Neural progenitor cell (in vitro differentiated cells): ENCODE measurements around the gene GALNS. TPM values are rescaled to one million over a fixed set of nuclear protein-coding genes. Genes with fewer than 3 reads are reported as not detected.

Experiments used
- DNase-seq: peaks from one replicate; pipeline ENCODE4 v3.0.0-alpha.2; 2016; ENCODE audit warnings: low spot score
- H2AFZ ChIP-seq: fragments of 200-600 bp; sonication (generic); replicated peaks from 2 replicates; pipeline ENCODE4 v1.6.1; 2016; ENCODE audit warnings: antibody characterized with exemption
- H3F3A ChIP-seq: fragments of 200-600 bp; sonication (generic); 2 replicates; pipeline ENCODE4 v1.6.1; 2016; ENCODE audit warnings: antibody characterized with exemption, low read depth
- H3K27ac ChIP-seq: fragments of 200-600 bp; sonication (generic); 2 replicates; pipeline ENCODE4 v1.5.1; 2016; ENCODE audit warnings: mild to moderate bottlenecking
- H3K27me3 ChIP-seq: fragments of 200-600 bp; sonication (generic); 2 replicates; pipeline ENCODE4 v1.6.1; 2016; ENCODE audit warnings: mild to moderate bottlenecking, moderate library complexity
- H3K36me3 ChIP-seq: fragments of 200-600 bp; sonication (generic); 2 replicates; pipeline ENCODE4 v1.5.1; 2016
- H3K4me1 ChIP-seq: fragments of 200-600 bp; sonication (generic); 2 replicates; pipeline ENCODE4 v1.6.1; 2016; ENCODE audit warnings: mixed run types
- H3K4me2 ChIP-seq: fragments of 200-600 bp; sonication (generic); 2 replicates; pipeline ENCODE4 v1.6.1; 2016
- H3K4me3 ChIP-seq: fragments of 200-600 bp; sonication (generic); 2 replicates; pipeline ENCODE4 v1.5.1; 2016
- H3K79me2 ChIP-seq: fragments of 200-600 bp; sonication (generic); 2 replicates; pipeline ENCODE4 v1.6.1; 2016; ENCODE audit warnings: low read depth
- H3K9ac ChIP-seq: fragments of 200-600 bp; sonication (generic); 2 replicates; pipeline ENCODE4 v1.6.1; 2016
- H3K9me3 ChIP-seq: fragments of 200-600 bp; sonication (generic); 2 replicates; pipeline ENCODE4 v1.5.1; 2016; ENCODE audit warnings: low read depth
- H4K20me1 ChIP-seq: fragments of 200-600 bp; sonication (generic); 2 replicates; pipeline ENCODE4 v1.6.1; 2016; ENCODE audit warnings: low read depth
- H3K27ac Mint-ChIP-seq: 3 replicates; pipeline ENCODE4 v1.8.0; 2021; ENCODE audit warnings: mixed read lengths
- H3K27me3 Mint-ChIP-seq: 2 replicates; pipeline ENCODE4 v1.8.0; 2022; ENCODE audit warnings: low read depth, mild to moderate bottlenecking, inconsistent platforms, moderate library complexity, mixed read lengths; ENCODE audit not compliant: insufficient read depth
- H3K36me3 Mint-ChIP-seq: 3 replicates; pipeline ENCODE4 v1.8.0; 2021; ENCODE audit warnings: mixed read lengths
- H3K4me1 Mint-ChIP-seq: 3 replicates; pipeline ENCODE4 v1.8.0; 2021; ENCODE audit warnings: mixed read lengths
- H3K4me3 Mint-ChIP-seq: 3 replicates; pipeline ENCODE4 v1.8.0; 2021; ENCODE audit warnings: mild to moderate bottlenecking, moderate library complexity, mixed read lengths
- H3K9me3 Mint-ChIP-seq: 3 replicates; pipeline ENCODE4 v1.8.0; 2020; ENCODE audit warnings: mixed read lengths
- EZH2 ChIP-seq: fragments of 200-600 bp; sonication (generic); IDR thresholded peaks from 2 replicates; pipeline ENCODE4 v1.6.1; 2017; ENCODE audit warnings: antibody characterized with exemption, mild to moderate bottlenecking, moderate library complexity
- EZH2phosphoT487 ChIP-seq: fragments of 200-600 bp; sonication (generic); IDR thresholded peaks from 2 replicates; pipeline ENCODE4 v1.6.1; 2017; ENCODE audit warnings: antibody characterized with exemption
- total RNA-seq: library from RNA; depleted of rRNA; stranded (reverse); fragments of >200 nt; gene quantifications from 2 replicates; pipeline ENCODE4 v1.2.3, GENCODE V29; 2015; ENCODE audit warnings: low replicate concordance
- TF ChIP-seq, protein P1 (sequence below): fragments of 200-600 bp; sonication (generic); IDR thresholded peaks from 2 replicates; pipeline ENCODE4 v1.5.1; 2017; ENCODE audit warnings: antibody characterized with exemption, mild to moderate bottlenecking

GALNS gene
- total RNA-seq, 1 donor from 2014 or later = 5.0 TPM

GRCh38 chr16:88767546-88768070, 89.1 kb downstream of the GALNS start:
- Histone ChIP-seq H4K20me1 (peaks cover 6% of the 10 kb centered on the region), H3K4me2 (peak overlapping the region; percentile 36)
- H3K4me3 Mint-ChIP-seq = no peak overlapping the region

GRCh38 chr16:88766975-88767374, 89.8 kb downstream of the GALNS start:
- Mint-ChIP-seq H3K9me3 (no peaks in the 10 kb centered on the region), H3K27me3 (peaks cover 2% of the 10 kb centered on the region), H3K36me3 (no peaks in the 10 kb centered on the region), H3K4me1 (peaks cover 28% of the 10 kb centered on the region), H3K4me3 (no peak overlapping the region), H3K27ac (peak overlapping the region; percentile 31)
- no peak overlapping the region for H3K4me2 ChIP-seq
- no peak for DNase-seq
- no peak overlapping the region for H3K4me3 ChIP-seq
- H4K20me1 ChIP-seq = peaks cover 6% of the 10 kb centered on the region
- TF ChIP-seq, protein P1, sequence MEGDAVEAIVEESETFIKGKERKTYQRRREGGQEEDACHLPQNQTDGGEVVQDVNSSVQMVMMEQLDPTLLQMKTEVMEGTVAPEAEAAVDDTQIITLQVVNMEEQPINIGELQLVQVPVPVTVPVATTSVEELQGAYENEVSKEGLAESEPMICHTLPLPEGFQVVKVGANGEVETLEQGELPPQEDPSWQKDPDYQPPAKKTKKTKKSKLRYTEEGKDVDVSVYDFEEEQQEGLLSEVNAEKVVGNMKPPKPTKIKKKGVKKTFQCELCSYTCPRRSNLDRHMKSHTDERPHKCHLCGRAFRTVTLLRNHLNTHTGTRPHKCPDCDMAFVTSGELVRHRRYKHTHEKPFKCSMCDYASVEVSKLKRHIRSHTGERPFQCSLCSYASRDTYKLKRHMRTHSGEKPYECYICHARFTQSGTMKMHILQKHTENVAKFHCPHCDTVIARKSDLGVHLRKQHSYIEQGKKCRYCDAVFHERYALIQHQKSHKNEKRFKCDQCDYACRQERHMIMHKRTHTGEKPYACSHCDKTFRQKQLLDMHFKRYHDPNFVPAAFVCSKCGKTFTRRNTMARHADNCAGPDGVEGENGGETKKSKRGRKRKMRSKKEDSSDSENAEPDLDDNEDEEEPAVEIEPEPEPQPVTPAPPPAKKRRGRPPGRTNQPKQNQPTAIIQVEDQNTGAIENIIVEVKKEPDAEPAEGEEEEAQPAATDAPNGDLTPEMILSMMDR = no peak
- TF ChIP-seq EZH2phosphoT487 (no peak), EZH2 (no peak)
- H3K27ac ChIP-seq = no peak overlapping the region
- no peaks in the 10 kb centered on the region for H3K27me3 ChIP-seq
- H3K9me3 ChIP-seq = no peaks in the 10 kb centered on the region
- H3K4me1 ChIP-seq = peaks cover 54% of the 10 kb centered on the region
- H3K9ac ChIP-seq = no peak overlapping the region
- H3K79me2 ChIP-seq = no peaks in the 10 kb centered on the region
- H3K36me3 ChIP-seq = no peaks in the 10 kb centered on the region
- no peak overlapping the region for H2AFZ ChIP-seq
- H3F3A ChIP-seq = peaks cover 43% of the 10 kb centered on the region

More at GRCh38 chr16:88767546-88768070, 89.1 kb downstream of the GALNS start:
- H3K27ac ChIP-seq = no peak overlapping the region
- no peak overlapping the region for H3K4me3 ChIP-seq
- Mint-ChIP-seq H3K36me3 (no peaks in the 10 kb centered on the region), H3K27me3 (peaks cover 2% of the 10 kb centered on the region), H3K9me3 (no peaks in the 10 kb centered on the region), H3K27ac (peak overlapping the region; percentile 48), H3K4me1 (peaks cover 28% of the 10 kb centered on the region)
- no peaks in the 10 kb centered on the region for H3K36me3 ChIP-seq
- peaks cover 54% of the 10 kb centered on the region for H3K4me1 ChIP-seq
- H3K9me3 ChIP-seq = no peaks in the 10 kb centered on the region
- no peak for TF ChIP-seq EZH2phosphoT487
- TF ChIP-seq EZH2 = no peak
- TF ChIP-seq, protein P1 = no peak
- no peaks in the 10 kb centered on the region for H3K27me3 ChIP-seq
- H3K79me2 ChIP-seq = no peaks in the 10 kb centered on the region
- H2AFZ ChIP-seq = no peak overlapping the region
- H3F3A ChIP-seq = peaks cover 43% of the 10 kb centered on the region
- no peak overlapping the region for H3K9ac ChIP-seq
- no peak for DNase-seq

DNA sequence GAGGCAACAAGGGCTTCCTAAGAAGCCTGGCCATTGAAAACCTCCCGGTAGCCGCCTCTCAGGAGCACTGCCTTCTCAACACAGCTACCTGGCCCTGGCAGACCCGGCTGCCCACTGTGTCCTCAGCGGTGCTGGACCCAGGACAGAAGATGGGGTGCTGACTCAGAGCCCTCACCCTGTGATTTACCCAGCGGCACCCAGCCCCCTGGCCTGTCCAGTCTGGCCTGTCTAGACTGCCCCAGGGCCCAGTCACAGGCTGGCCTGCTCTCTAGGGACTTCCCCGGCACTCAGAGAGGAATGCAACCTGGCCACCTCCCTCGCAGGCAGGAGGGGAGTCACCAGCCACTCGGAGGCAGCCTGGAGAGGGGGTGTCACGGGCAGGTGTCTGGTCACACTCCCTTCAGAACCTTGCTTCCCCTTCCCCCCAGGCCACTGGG, 91.8 kb downstream of the GALNS start:
- Histone ChIP-seq H3K36me3 (no peaks in the 10 kb centered on the region), H3K9me3 (no peaks in the 10 kb centered on the region), H3F3A (peaks cover 30% of the 10 kb centered on the region), H3K4me1 (peaks cover 39% of the 10 kb centered on the region), H3K27ac (no peak overlapping the region), H3K79me2 (no peaks in the 10 kb centered on the region), H3K4me2 (no peak overlapping the region), H3K27me3 (no peaks in the 10 kb centered on the region), H3K4me3 (no peak overlapping the region), H2AFZ (no peak overlapping the region), H3K9ac (no peak overlapping the region), H4K20me1 (peaks cover under 1% of the 10 kb centered on the region)
- TF ChIP-seq, protein P1 = no peak
- TF ChIP-seq EZH2 = no peak
- TF ChIP-seq EZH2phosphoT487 = no peak
- Mint-ChIP-seq H3K27me3 (peaks cover 2% of the 10 kb centered on the region), H3K4me3 (no peak overlapping the region), H3K27ac (no peak overlapping the region), H3K36me3 (no peaks in the 10 kb centered on the region), H3K9me3 (no peaks in the 10 kb centered on the region), H3K4me1 (peaks cover 26% of the 10 kb centered on the region)
- no peak for DNase-seq
